ENCODE results near the gene TRIP11.

DNA sequence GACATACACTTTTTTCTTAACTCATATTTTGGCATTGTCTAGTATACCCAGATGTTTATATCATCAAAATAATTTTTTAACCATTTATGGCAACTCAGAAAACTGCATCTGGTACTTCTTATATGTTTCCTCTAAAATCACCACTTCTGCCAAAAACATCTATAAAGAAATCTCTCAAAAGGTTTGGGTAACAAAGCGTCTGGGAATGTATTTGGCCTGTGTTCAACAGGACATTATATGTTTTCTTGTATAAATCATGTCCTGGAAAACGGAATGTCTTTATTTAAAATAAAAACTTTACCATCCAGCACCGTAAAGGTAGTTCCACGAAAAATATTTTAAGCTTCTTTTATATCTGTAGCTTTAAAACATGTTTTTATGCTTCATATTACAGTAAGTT lies 56.3 kb downstream of the TRIP11 start:
- TF ChIP-seq, protein P1, sequence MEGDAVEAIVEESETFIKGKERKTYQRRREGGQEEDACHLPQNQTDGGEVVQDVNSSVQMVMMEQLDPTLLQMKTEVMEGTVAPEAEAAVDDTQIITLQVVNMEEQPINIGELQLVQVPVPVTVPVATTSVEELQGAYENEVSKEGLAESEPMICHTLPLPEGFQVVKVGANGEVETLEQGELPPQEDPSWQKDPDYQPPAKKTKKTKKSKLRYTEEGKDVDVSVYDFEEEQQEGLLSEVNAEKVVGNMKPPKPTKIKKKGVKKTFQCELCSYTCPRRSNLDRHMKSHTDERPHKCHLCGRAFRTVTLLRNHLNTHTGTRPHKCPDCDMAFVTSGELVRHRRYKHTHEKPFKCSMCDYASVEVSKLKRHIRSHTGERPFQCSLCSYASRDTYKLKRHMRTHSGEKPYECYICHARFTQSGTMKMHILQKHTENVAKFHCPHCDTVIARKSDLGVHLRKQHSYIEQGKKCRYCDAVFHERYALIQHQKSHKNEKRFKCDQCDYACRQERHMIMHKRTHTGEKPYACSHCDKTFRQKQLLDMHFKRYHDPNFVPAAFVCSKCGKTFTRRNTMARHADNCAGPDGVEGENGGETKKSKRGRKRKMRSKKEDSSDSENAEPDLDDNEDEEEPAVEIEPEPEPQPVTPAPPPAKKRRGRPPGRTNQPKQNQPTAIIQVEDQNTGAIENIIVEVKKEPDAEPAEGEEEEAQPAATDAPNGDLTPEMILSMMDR (conservative IDR thresholded peaks at IDR 0.05) = no peak
- no peak for TF ChIP-seq ZFX (IDR thresholded peaks at IDR 0.05)

All from C4-2B (cell line).